ENCODE measurements around the gene SMAD6.

GRCh38 chr15:66783725-66784124 is 81.7 kb downstream of the SMAD6 start:
- no peak for TF ChIP-seq CTCF (conservative IDR thresholded peaks at IDR 0.05)
- TF ChIP-seq ZFX (IDR thresholded peaks at IDR 0.05), result no peak
